HG02571 (cell line): ENCODE data around the gene UPK2.
A peak's percentile ranks its signal among the peaks of the same experiment; 100 is the strongest.
"Not testable (repeated sequence)": the region's sequence is repeated elsewhere in the genome, so short reads cannot be mapped to it uniquely, and the experiment has no call there.

Source experiments
- ATAC-seq: cut with Tn5 transposase; IDR thresholded peaks from one replicate; pipeline ENCODE4 v1.9.1; 2021; ENCODE audit warnings: mild to moderate bottlenecking, moderate library complexity; ENCODE audit not compliant: unreplicated experiment

Gene UPK2

GRCh38 chr11:118984825-118985224 lies 28.7 kb downstream of the UPK2 start:
- no peak for ATAC-seq

DNA sequence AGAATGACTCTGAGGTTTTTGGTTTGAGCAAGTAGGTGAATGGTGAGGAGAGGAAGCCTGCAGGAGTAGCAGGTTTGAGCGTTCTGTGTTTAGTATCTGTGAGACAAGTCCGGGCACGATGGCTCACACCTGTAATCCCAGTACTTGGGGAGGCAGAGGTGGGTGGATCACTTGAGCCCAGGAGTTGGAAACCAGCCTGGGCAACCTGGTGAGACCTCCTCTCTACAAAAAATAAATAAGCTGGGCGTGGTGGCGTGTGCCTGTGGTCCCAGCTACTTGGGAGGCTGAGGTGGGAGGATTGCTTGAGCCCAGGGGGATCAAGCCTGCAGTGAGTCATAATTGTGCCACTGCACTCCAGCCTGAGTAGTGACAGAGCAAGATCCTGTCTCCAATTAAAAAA lies 32.2 kb downstream of the UPK2 start:
- ATAC-seq = no peak

GRCh38 chr11:118991486-118992038 lies 35.5 kb downstream of the UPK2 start:
- ATAC-seq = not testable (repeated sequence)

GRCh38 chr11:118996926-118997626 lies 41.0 kb downstream of the UPK2 start:
- peak; percentile 5 for ATAC-seq

DNA sequence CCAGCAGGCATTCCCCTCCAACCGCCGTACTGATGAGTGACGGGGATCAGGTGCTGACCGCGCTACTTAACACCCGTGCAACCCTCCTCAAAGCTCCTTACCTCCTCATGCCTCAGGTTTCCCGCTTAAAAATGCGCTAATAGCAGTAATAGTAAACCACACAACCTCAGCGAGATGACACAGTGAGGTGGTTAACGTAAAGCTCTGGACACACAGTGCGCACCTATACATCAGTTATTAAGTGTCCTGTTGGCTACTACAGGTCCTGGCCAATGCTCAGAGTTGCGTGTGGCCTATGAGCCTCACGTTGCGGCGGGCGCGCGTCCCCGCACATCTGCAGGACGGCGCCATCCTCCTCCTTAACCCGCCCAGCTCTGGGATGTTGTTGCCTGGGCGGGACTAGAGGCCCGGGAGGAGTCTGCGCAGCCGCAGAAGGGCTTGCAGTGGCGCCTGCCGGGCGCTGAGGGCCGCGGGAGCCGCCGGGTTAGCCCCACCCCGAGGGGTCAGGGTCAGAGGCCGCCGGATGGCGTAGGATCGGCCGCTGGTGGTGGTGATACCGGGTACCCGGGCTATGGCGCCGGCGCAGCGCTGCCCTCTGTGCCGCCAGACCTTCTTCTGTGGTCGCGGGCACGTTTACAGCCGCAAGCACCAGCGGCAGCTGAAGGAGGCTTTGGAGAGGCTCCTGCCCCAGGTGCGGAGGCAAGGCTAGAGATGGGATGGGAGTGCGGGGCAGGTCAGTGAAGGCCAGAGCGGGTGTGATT lies 41.7 kb downstream of the UPK2 start, which contains the start of gene CENATAC:
Gene CENATAC, plus strand, starts transcription at position 512 of the 761 bp plus-strand sequence. Its CDS starts 60 bp downstream, at position 572.
- ATAC-seq = peak; percentile 86

- no peak for ATAC-seq
These were observed 42.3 kb downstream of the UPK2 start for GRCh38 chr11:118998388-118998717.

- no peak for ATAC-seq
These were observed 42.7 kb downstream of the UPK2 start for GRCh38 chr11:118998822-118999221.

- ATAC-seq = no peak
These were observed 44.8 kb downstream of the UPK2 start for GRCh38 chr11:119000906-119001305.

DNA sequence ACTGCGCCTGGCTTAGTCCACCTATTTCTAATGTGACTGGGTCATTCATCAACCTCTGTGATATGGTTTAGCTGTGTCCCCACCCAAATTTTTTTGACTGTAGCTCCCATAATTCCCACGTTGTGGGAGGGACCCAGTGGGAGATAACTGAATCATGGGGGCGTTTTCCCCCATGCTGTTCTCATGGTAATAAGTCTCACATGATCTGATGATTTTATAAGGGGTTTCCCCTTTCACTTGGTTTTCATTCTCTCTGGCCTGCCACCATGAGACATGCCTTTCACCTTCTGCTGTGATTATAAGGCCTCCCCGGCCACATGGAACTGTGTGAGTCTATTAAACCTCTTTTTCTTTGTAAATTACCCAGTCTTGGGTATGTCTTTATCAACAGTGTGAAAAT lies 50.6 kb downstream of the UPK2 start:
- no peak for ATAC-seq
